GM12891 (cell line): ENCODE results near the gene SCAPER.

ENCODE experiments used
- POLR2A ChIP-seq: IDR thresholded peaks from 2 replicates; pipeline ENCODE4 v1.6.1; 2011; ENCODE audit warnings: low read depth, low read length, control low read depth
- POLR2AphosphoS5 ChIP-seq: IDR thresholded peaks from 2 replicates; pipeline ENCODE4 v1.6.1; 2011; ENCODE audit warnings: low read depth, low read length, control low read depth
- SPI1 ChIP-seq: IDR thresholded peaks from 2 replicates; pipeline ENCODE4 v1.6.1; 2011; ENCODE audit warnings: low read depth, low read length, control low read depth

- TF ChIP-seq SPI1, result no peak
- TF ChIP-seq POLR2AphosphoS5, result no peak
- no peak for TF ChIP-seq POLR2A
Observed at GRCh38 chr15:76382987-76383728, 522.0 kb downstream of the SCAPER start.
